Measurements from ENCODE around the gene PRKG1. TPM values are rescaled to one million over a fixed set of nuclear protein-coding genes. Genes with fewer than 3 reads are reported as not detected.

The PRKG1 gene
- total RNA-seq, 1 experiment from 2014 or later: 16.5 TPM

- no peaks in the 10 kb centered on the region for H3K36me3 Mint-ChIP-seq
- H3K4me1 Mint-ChIP-seq: no peaks in the 10 kb centered on the region
- H3K9me3 Mint-ChIP-seq: no peaks in the 10 kb centered on the region
- ChIA-PET POLR2A (no interaction called here), CTCF (no interaction called here)
- H3K4me3 Mint-ChIP-seq: no peak overlapping the region
- no peak for ATAC-seq
- no peak overlapping the region for H3K27ac Mint-ChIP-seq
- no peak for TF ChIP-seq ZNF425 (CRISPR knock-in tag; conservative IDR thresholded peaks at IDR 0.05)
- TF ChIP-seq MXD4 (CRISPR knock-in tag; IDR thresholded peaks at IDR 0.05; ENCODE audit: borderline replicate concordance): no peak
- no peak for TF ChIP-seq FOXJ3 (CRISPR knock-in tag; IDR thresholded peaks at IDR 0.05; ENCODE audit: borderline replicate concordance)
- TF ChIP-seq JUN (CRISPR knock-in tag; IDR thresholded peaks at IDR 0.05): no peak
- no peak for TF ChIP-seq ERG (CRISPR knock-in tag; IDR thresholded peaks at IDR 0.05)
- no peak for TF ChIP-seq NR1H2 (CRISPR knock-in tag; IDR thresholded peaks at IDR 0.05)
- TF ChIP-seq SOX15 (CRISPR knock-in tag; IDR thresholded peaks at IDR 0.05): no peak
- no peak for TF ChIP-seq CBFB (CRISPR knock-in tag; IDR thresholded peaks at IDR 0.05; ENCODE audit: low read depth)
- no peak for TF ChIP-seq ARID4B (CRISPR knock-in tag; IDR thresholded peaks at IDR 0.05; ENCODE audit: borderline replicate concordance)
- no peak for DNase-seq (ENCODE audit: low spot score)
- H3K27me3 Mint-ChIP-seq (ENCODE audit: low read depth): no peaks in the 10 kb centered on the region
Measured at GRCh38 chr10:51544933-51545332, 470.6 kb downstream of the PRKG1 start.

GRCh38 chr10:51547941-51548340 lies 473.7 kb downstream of the PRKG1 start:
- Mint-ChIP-seq H3K4me1 (no peaks in the 10 kb centered on the region), H3K27ac (no peak overlapping the region), H3K36me3 (no peaks in the 10 kb centered on the region), H3K4me3 (no peak overlapping the region), H3K27me3 (ENCODE audit: low read depth) (no peaks in the 10 kb centered on the region), H3K9me3 (no peaks in the 10 kb centered on the region)
- CTCF ChIA-PET: no interaction called here
- POLR2A ChIA-PET: no interaction called here
- TF ChIP-seq FOXJ3 (CRISPR knock-in tag; IDR thresholded peaks at IDR 0.05; ENCODE audit: borderline replicate concordance) (no peak), RELA (CRISPR knock-in tag; IDR thresholded peaks at IDR 0.05; ENCODE audit: borderline replicate concordance) (no peak), NFATC4 (CRISPR knock-in tag; IDR thresholded peaks at IDR 0.05) (no peak)
- ATAC-seq (no peak), DNase-seq (ENCODE audit: low spot score) (no peak)

GRCh38 chr10:51552879-51553278 lies 478.6 kb downstream of the PRKG1 start:
- H3K27ac Mint-ChIP-seq: no peak overlapping the region
- DNase-seq (ENCODE audit: low spot score): no peak
- H3K9me3 Mint-ChIP-seq: no peaks in the 10 kb centered on the region
- no peaks in the 10 kb centered on the region for H3K36me3 Mint-ChIP-seq
- H3K4me3 Mint-ChIP-seq: no peak overlapping the region
- ATAC-seq: no peak
- no peaks in the 10 kb centered on the region; the same call in 1 of the 2 replicates for H3K27me3 Mint-ChIP-seq (ENCODE audit: low read depth)
- CTCF ChIA-PET: no interaction called here
- no peaks in the 10 kb centered on the region for H3K4me1 Mint-ChIP-seq
- POLR2A ChIA-PET: no interaction called here
- TF ChIP-seq ZNF416 (CRISPR knock-in tag; IDR thresholded peaks at IDR 0.05): no peak
- no peak for TF ChIP-seq ZSCAN18 (CRISPR knock-in tag; IDR thresholded peaks at IDR 0.05)
- no peak for TF ChIP-seq ESRRA (CRISPR knock-in tag; IDR thresholded peaks at IDR 0.05; ENCODE audit: borderline replicate concordance)
- TF ChIP-seq ZNF121 (CRISPR knock-in tag; IDR thresholded peaks at IDR 0.05): no peak
- no peak for TF ChIP-seq GABPB1 (CRISPR knock-in tag; IDR thresholded peaks at IDR 0.05)
- TF ChIP-seq PRRX2 (CRISPR knock-in tag; IDR thresholded peaks at IDR 0.05): no peak
- no peak for TF ChIP-seq NR2C2 (CRISPR knock-in tag; IDR thresholded peaks at IDR 0.05)
- TF ChIP-seq ZNF281 (CRISPR knock-in tag; IDR thresholded peaks at IDR 0.05): no peak
- TF ChIP-seq HMGXB4 (CRISPR knock-in tag; IDR thresholded peaks at IDR 0.05): no peak
- no peak for TF ChIP-seq NFE2L1 (CRISPR knock-in tag; IDR thresholded peaks at IDR 0.05)

All from WTC11 (cell line).